HEK293 (cell line): ENCODE data around the gene SNAP23.

Source experiments
- CTCF ChIP-seq: fragments of 450-650 bp; formaldehyde crosslinking; IDR thresholded peaks from 2 replicates; pipeline ENCODE4 v1.5.1; 2016; ENCODE audit warnings: missing biosample characterization, missing genetic modification characterization
- OSR2 ChIP-seq: fragments of 450-650 bp; formaldehyde crosslinking; IDR thresholded peaks from 2 replicates; pipeline ENCODE4 v1.5.1; 2016; ENCODE audit warnings: missing biosample characterization, missing genetic modification characterization
- ZBTB49 ChIP-seq: fragments of 450-650 bp; formaldehyde crosslinking; IDR thresholded peaks from 2 replicates; pipeline ENCODE4 v1.5.1; 2016; ENCODE audit warnings: missing biosample characterization, missing genetic modification characterization, low read depth
- ZNF121 ChIP-seq: fragments of 450-650 bp; formaldehyde crosslinking; IDR thresholded peaks from 2 replicates; pipeline ENCODE4 v1.5.1; 2016; ENCODE audit warnings: missing biosample characterization, missing genetic modification characterization
- ZNF221 ChIP-seq: fragments of 450-650 bp; formaldehyde crosslinking; IDR thresholded peaks from 2 replicates; pipeline ENCODE4 v1.5.1; 2017; ENCODE audit warnings: missing biosample characterization, missing genetic modification characterization, borderline replicate concordance
- ZNF350 ChIP-seq: fragments of 450-650 bp; formaldehyde crosslinking; IDR thresholded peaks from 2 replicates; pipeline ENCODE4 v1.5.0; 2017; ENCODE audit warnings: missing biosample characterization, mild to moderate bottlenecking, missing genetic modification characterization
- ZNF416 ChIP-seq: fragments of 450-650 bp; formaldehyde crosslinking; IDR thresholded peaks from 2 replicates; pipeline ENCODE4 v1.5.1; 2016; ENCODE audit warnings: missing biosample characterization, missing genetic modification characterization
- ZNF555 ChIP-seq: fragments of 450-650 bp; formaldehyde crosslinking; conservative IDR thresholded peaks from 2 replicates; pipeline ENCODE4 v1.5.1; 2017; ENCODE audit warnings: missing biosample characterization, mild to moderate bottlenecking, missing genetic modification characterization, inconsistent platforms
- ZNF571 ChIP-seq: fragments of 450-650 bp; formaldehyde crosslinking; IDR thresholded peaks from 2 replicates; pipeline ENCODE4 v1.5.0; 2017; ENCODE audit warnings: missing biosample characterization, missing genetic modification characterization
- ZNF670 ChIP-seq: fragments of 450-650 bp; formaldehyde crosslinking; IDR thresholded peaks from 2 replicates; pipeline ENCODE4 v1.5.1; 2016; ENCODE audit warnings: missing biosample characterization, missing genetic modification characterization, low read depth

GRCh38 chr15:42482701-42483100 is 12.7 kb upstream of the SNAP23 start:
- no peak for TF ChIP-seq CTCF (tag by site-specific recombination)
- TF ChIP-seq ZBTB49 (tag by site-specific recombination), result no peak
- no peak for TF ChIP-seq ZNF121
- no peak for TF ChIP-seq ZNF416 (tag by site-specific recombination)
- TF ChIP-seq ZNF571 (tag by site-specific recombination), result no peak
- no peak for TF ChIP-seq OSR2 (tag by site-specific recombination)
- no peak for TF ChIP-seq ZNF350 (tag by site-specific recombination)
- TF ChIP-seq ZNF555 (tag by site-specific recombination), result no peak
- TF ChIP-seq ZNF670 (tag by site-specific recombination), result no peak
- no peak for TF ChIP-seq ZNF221 (tag by site-specific recombination)
